ENCODE data around the gene COMMD1. TPM values are rescaled to one million over a fixed set of nuclear protein-coding genes. Genes with fewer than 3 reads are reported as not detected.

COMMD1 gene
- total RNA-seq, 2 experiments from 2014 or later, result 11.5 to 13.2 TPM

GRCh38 chr2:61984682-61985081, 79.2 kb downstream of the COMMD1 start:
- peaks cover 5% of the 10 kb centered on the region for H3K9me3 Mint-ChIP-seq
- H3K27me3 Mint-ChIP-seq, result no peaks in the 10 kb centered on the region
- peaks cover 31% of the 10 kb centered on the region for H3K36me3 Mint-ChIP-seq (ENCODE audit: low read depth)
- no peaks in the 10 kb centered on the region for H3K4me1 ChIP-seq (ENCODE audit: insufficient read depth, low read length)
- H3K27ac ChIP-seq (ENCODE audit: low read depth in 1 of 2, low read length in 2 of 2), result no peak overlapping the region
- H3K4me3 ChIP-seq (ENCODE audit: low read length), result no peak overlapping the region
- intact Hi-C loops (cut with DNase I, micrococcal nuclease), result no loop called here
- H3K27ac Mint-ChIP-seq, result no peak overlapping the region
- ChIA-PET CTCF (interaction anchor here (0.6 kb wide), 1 partner anchor 348 kb away, joined by 3 read pairs; no protein-coding TSS in a partner anchor), POLR2A (no interaction called here)
- H3K27me3 ChIP-seq (ENCODE audit: control insufficient read depth in 1 of 2, insufficient read depth in 2 of 2, low read length in 2 of 2), result no peaks in the 10 kb centered on the region
- H3K4me3 Mint-ChIP-seq, result no peak overlapping the region
- DNase-seq (no peak), ATAC-seq (ENCODE audit: poor library complexity) (no peak)
- H3K9me3 ChIP-seq (ENCODE audit: control insufficient read depth in 1 of 2, insufficient read depth in 1 of 2, low read length in 2 of 2), result peaks cover 0 to 18% of the 10 kb centered on the region in 2 experiments
- no peak for TF ChIP-seq CTCF (IDR thresholded peaks at IDR 0.05)
- H3K4me1 Mint-ChIP-seq (ENCODE audit: low read depth), result peaks cover 8% of the 10 kb centered on the region
- H3K36me3 ChIP-seq (ENCODE audit: insufficient read depth, low read length), result no peaks in the 10 kb centered on the region

- H3K9me3 Mint-ChIP-seq, result no peaks in the 10 kb centered on the region
- H3K27ac ChIP-seq (ENCODE audit: low read depth in 1 of 2, low read length in 2 of 2), result no peak overlapping the region
- no peaks in the 10 kb centered on the region for H3K27me3 Mint-ChIP-seq
- H3K4me3 Mint-ChIP-seq, result no peak overlapping the region
- no peaks in the 10 kb centered on the region for H3K36me3 ChIP-seq (ENCODE audit: insufficient read depth, low read length)
- ChIA-PET CTCF (no interaction called here), POLR2A (no interaction called here)
- no peak overlapping the region for H3K27ac Mint-ChIP-seq
- no peak overlapping the region for H3K4me3 ChIP-seq (ENCODE audit: low read length)
- TF ChIP-seq CTCF (IDR thresholded peaks at IDR 0.05), result no peak
- peaks cover 14% of the 10 kb centered on the region for H3K4me1 Mint-ChIP-seq (ENCODE audit: low read depth)
- H3K36me3 Mint-ChIP-seq (ENCODE audit: low read depth), result peaks cover 2% of the 10 kb centered on the region
- no peaks in the 10 kb centered on the region for H3K27me3 ChIP-seq (ENCODE audit: control insufficient read depth in 1 of 2, insufficient read depth in 2 of 2, low read length in 2 of 2)
- no peaks in the 10 kb centered on the region for H3K9me3 ChIP-seq (ENCODE audit: control insufficient read depth in 1 of 2, insufficient read depth in 1 of 2, low read length in 2 of 2)
- DNase-seq, result no peak
- intact Hi-C loops (cut with DNase I, micrococcal nuclease), result no loop called here
- H3K4me1 ChIP-seq (ENCODE audit: insufficient read depth, low read length), result no peaks in the 10 kb centered on the region
- no peak for ATAC-seq (ENCODE audit: poor library complexity)
Measured at GRCh38 chr2:61988462-61989366, 83.2 kb downstream of the COMMD1 start.

GRCh38 chr2:61993422-61994024, 88.0 kb downstream of the COMMD1 start:
- POLR2A ChIA-PET, result no interaction called here
- no peak overlapping the region for H3K4me3 Mint-ChIP-seq
- H3K4me3 ChIP-seq (ENCODE audit: low read length), result no peak overlapping the region
- peak in 4 of 14 experiments; percentile 10 to 49 (median 46) for DNase-seq
- H3K36me3 ChIP-seq (ENCODE audit: insufficient read depth, low read length), result no peaks in the 10 kb centered on the region
- H3K27ac ChIP-seq (ENCODE audit: low read depth in 1 of 2, low read length in 2 of 2), result no peak overlapping the region
- intact Hi-C loops (cut with DNase I, micrococcal nuclease), result loop anchor here (1.0 to 10.0 kb wide), 3 partner anchors 419 to 781 kb away; no protein-coding TSS in a partner anchor
- H3K9me3 Mint-ChIP-seq, result no peaks in the 10 kb centered on the region
- H3K36me3 Mint-ChIP-seq (ENCODE audit: low read depth), result no peaks in the 10 kb centered on the region
- H3K27me3 ChIP-seq (ENCODE audit: control insufficient read depth in 1 of 2, insufficient read depth in 2 of 2, low read length in 2 of 2), result no peaks in the 10 kb centered on the region
- H3K27ac Mint-ChIP-seq, result no peak overlapping the region
- ATAC-seq (ENCODE audit: poor library complexity), result no peak
- no peaks in the 10 kb centered on the region for H3K4me1 ChIP-seq (ENCODE audit: insufficient read depth, low read length)
- no peak for TF ChIP-seq CTCF (IDR thresholded peaks at IDR 0.05)
- CTCF ChIA-PET, result interaction anchor here (0.7 to 1.1 kb wide), 2 partner anchors 419 to 782 kb away, joined by 3 read pairs; no protein-coding TSS in a partner anchor
- H3K27me3 Mint-ChIP-seq, result no peaks in the 10 kb centered on the region
- peaks cover 6% of the 10 kb centered on the region for H3K4me1 Mint-ChIP-seq (ENCODE audit: low read depth)
- no peaks in the 10 kb centered on the region for H3K9me3 ChIP-seq (ENCODE audit: control insufficient read depth in 1 of 2, insufficient read depth in 1 of 2, low read length in 2 of 2)
